BE2C (cell line): Measurements from ENCODE around the gene ADAMTS1.

Experiments
- DNase-seq: peaks from one replicate; pipeline ENCODE4 v3.0.0-alpha.2; 2020
- H3K27me3 ChIP-seq: fragments of 250-450 bp; sonication (Bioruptor Pico); 2 replicates; pipeline ENCODE4 v1.5.1; 2020; ENCODE audit warnings: mild to moderate bottlenecking
- H3K36me3 ChIP-seq: fragments of 250-450 bp; sonication (Bioruptor Pico); 2 replicates; pipeline ENCODE4 v1.5.1; 2020; ENCODE audit warnings: mild to moderate bottlenecking
- H3K4me1 ChIP-seq: fragments of 250-450 bp; sonication (Bioruptor Pico); 2 replicates; pipeline ENCODE4 v1.5.1; 2020
- H3K4me3 ChIP-seq: 2 replicates; pipeline ENCODE4 v1.5.1; 2011; ENCODE audit warnings: low read depth, low read length
- H3K9me3 ChIP-seq: fragments of 250-450 bp; sonication (Bioruptor Pico); 2 replicates; pipeline ENCODE4 v1.5.1; 2020
- TF ChIP-seq, protein P1 (sequence below): IDR thresholded peaks from 2 replicates; pipeline ENCODE4 v1.5.1; 2012; ENCODE audit warnings: mild to moderate bottlenecking, low read depth, low read length

The ADAMTS1 gene

DNA sequence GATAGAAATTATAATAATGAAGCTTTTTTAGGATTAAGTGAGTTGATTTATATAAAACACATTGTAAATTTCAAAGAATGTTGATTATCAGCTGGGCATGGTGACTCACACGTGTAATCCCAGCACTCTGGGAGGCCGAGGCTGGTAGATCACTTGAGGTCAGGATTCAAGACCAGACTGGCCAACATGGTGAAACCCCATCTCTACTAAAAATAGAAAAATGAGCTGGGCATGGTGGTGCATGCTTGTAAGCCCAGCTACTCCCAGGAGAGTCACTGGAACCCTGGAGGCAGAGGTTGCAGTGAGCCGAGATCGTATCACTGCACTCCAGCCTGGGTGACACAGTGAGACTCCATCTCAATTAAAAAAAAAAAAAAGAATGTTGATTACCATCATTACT is 18.4 kb downstream of the ADAMTS1 start:
- TF ChIP-seq, protein P1, sequence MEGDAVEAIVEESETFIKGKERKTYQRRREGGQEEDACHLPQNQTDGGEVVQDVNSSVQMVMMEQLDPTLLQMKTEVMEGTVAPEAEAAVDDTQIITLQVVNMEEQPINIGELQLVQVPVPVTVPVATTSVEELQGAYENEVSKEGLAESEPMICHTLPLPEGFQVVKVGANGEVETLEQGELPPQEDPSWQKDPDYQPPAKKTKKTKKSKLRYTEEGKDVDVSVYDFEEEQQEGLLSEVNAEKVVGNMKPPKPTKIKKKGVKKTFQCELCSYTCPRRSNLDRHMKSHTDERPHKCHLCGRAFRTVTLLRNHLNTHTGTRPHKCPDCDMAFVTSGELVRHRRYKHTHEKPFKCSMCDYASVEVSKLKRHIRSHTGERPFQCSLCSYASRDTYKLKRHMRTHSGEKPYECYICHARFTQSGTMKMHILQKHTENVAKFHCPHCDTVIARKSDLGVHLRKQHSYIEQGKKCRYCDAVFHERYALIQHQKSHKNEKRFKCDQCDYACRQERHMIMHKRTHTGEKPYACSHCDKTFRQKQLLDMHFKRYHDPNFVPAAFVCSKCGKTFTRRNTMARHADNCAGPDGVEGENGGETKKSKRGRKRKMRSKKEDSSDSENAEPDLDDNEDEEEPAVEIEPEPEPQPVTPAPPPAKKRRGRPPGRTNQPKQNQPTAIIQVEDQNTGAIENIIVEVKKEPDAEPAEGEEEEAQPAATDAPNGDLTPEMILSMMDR: no peak
- Histone ChIP-seq H3K4me3 (no peak overlapping the region), H3K4me1 (no peaks in the 10 kb centered on the region), H3K36me3 (no peaks in the 10 kb centered on the region), H3K27me3 (no peaks in the 10 kb centered on the region), H3K9me3 (no peaks in the 10 kb centered on the region)
- no peak for DNase-seq

DNA sequence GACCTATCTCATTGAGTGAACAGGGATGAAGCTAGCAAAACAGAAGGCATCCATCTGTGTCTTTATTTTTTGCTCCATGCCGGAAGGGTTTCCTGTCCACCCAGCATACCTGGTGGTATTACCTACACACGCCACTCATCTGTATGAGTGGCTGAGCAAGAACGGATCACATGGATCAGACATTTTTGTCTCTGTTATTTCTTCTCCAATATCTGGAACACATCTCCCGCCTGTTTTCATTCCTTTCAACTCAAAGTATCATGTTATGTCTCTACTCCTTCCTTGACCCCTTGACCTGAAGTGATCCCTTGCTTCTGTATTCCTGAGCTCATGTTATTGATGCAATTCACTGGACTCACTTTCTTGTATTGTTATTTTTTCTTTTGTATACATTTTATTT is 24.7 kb downstream of the ADAMTS1 start:
- no peak for DNase-seq
- no peaks in the 10 kb centered on the region for H3K36me3 ChIP-seq
- no peaks in the 10 kb centered on the region for H3K27me3 ChIP-seq
- H3K4me3 ChIP-seq: no peak overlapping the region
- TF ChIP-seq, protein P1: no peak
- H3K4me1 ChIP-seq: no peaks in the 10 kb centered on the region
- no peaks in the 10 kb centered on the region for H3K9me3 ChIP-seq

DNA sequence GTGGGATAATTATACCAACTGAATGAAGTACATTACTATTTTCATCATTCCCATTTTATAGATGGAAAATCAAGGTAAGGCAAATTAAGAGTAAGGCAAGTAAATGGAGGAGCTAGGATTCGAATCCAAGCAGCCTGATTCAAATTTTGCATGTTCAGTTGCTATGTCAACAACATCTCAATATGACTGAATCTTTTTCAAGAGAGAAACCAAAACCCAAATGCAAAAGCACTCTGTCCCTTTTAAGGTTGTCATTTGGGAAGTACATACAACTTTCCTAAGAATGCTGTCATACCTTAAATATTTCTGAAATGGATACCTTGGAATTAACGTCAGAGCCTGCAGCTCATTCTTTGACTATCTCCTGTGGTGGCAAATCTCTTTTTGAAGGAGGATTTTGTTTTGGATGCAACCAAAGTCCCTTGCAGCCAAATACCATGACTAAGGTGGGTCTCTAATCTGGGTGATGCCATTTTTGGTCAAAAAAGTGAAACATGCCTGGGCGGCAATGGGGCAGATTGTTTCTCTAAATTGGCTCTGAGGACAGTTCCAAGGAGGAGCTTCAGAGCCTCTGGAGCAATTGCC is 25.4 kb downstream of the ADAMTS1 start:
- DNase-seq: no peak
- no peaks in the 10 kb centered on the region for H3K36me3 ChIP-seq
- H3K4me1 ChIP-seq: no peaks in the 10 kb centered on the region
- H3K4me3 ChIP-seq: no peak overlapping the region
- H3K27me3 ChIP-seq: no peaks in the 10 kb centered on the region
- TF ChIP-seq, protein P1: no peak
- H3K9me3 ChIP-seq: no peaks in the 10 kb centered on the region

DNA sequence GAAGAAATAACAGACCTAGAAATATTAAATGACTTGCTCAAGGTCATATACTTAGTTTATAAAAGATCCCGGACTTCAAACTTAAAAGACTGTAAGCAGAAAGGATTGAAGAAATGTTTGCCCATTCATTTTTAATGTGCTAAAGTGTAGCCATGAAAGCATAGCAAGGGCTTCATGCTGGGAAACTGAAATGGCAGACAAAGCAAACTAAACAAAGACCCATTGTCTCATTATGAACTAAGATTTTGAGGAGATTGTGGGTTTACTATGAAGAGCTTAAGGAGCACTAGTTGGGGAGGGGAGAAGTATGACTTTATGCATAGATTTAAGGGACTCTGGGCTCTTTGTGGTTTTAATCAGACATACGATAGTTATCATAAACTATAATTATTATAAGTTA is 26.3 kb downstream of the ADAMTS1 start:
- Histone ChIP-seq H3K27me3 (no peaks in the 10 kb centered on the region), H3K4me1 (no peaks in the 10 kb centered on the region), H3K4me3 (no peak overlapping the region), H3K9me3 (no peaks in the 10 kb centered on the region), H3K36me3 (no peaks in the 10 kb centered on the region)
- TF ChIP-seq, protein P1: no peak
- DNase-seq: no peak

DNA sequence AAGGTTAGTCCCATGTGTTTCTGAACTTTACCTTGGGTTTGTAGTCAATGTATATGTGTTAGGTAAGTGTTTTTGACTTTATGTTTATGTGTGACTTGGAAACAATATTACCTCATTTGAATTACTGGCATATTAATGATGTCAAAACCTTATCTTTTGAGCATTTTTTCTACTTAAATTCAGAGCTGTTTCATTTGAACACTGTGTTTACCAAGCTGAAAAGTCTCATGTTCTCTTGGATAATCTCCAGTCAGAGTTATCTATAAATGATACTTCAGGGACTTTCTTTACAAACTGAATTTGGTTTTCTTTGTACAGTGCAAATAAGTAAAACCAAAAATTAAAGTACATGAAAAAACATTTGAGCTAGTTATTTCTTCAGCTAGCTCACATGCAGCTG is 30.0 kb downstream of the ADAMTS1 start:
- H3K9me3 ChIP-seq: no peaks in the 10 kb centered on the region
- H3K36me3 ChIP-seq: no peaks in the 10 kb centered on the region
- DNase-seq: no peak
- no peaks in the 10 kb centered on the region for H3K27me3 ChIP-seq
- TF ChIP-seq, protein P1: no peak
- no peaks in the 10 kb centered on the region for H3K4me1 ChIP-seq
- H3K4me3 ChIP-seq: no peak overlapping the region

DNA sequence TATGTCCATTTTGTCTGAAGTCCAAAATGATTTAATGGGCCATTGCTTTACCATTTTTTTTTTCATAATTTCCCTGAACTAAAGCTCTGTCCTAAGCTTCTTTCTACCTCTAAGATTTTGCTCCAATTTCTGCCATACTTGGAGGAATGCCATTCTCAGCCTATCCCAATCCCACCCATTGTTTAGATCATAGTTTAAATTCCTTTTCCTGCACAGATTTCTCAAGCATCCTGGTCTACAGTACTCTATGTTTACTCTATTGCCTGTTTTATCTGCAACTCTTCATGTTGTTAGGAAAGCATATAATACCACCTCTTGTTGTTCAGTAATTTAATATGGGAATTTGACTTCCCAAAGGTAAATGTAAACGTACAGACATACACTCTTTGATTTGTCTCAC is 30.8 kb downstream of the ADAMTS1 start:
- TF ChIP-seq, protein P1: no peak
- Histone ChIP-seq H3K27me3 (no peaks in the 10 kb centered on the region), H3K4me1 (no peaks in the 10 kb centered on the region), H3K36me3 (no peaks in the 10 kb centered on the region), H3K4me3 (no peak overlapping the region), H3K9me3 (no peaks in the 10 kb centered on the region)
- no peak for DNase-seq
